PC-9 (cell line): ENCODE measurements around the gene GRAP2. TPM values are rescaled to one million over a fixed set of nuclear protein-coding genes. Genes with fewer than 3 reads are reported as not detected.

Experiments used
- BruUV-seq: library from RNA; stranded (reverse); fragments of 400-500 nt; replicated peaks from 2 replicates; lab custom pipeline; 2021; lab: Mats Ljungman, UMichigan
- CTCF ChIA-PET: fragments of 300-600 bp; sonication (Branson Sonifier 250); formaldehyde crosslinking; loops from one replicate; lab custom pipeline; 2022; ENCODE audit warnings: antibody characterized with exemption; lab: Charles Lee
- POLR2A ChIA-PET: fragments of 300-600 bp; sonication (Branson Sonifier 250); formaldehyde crosslinking; loops from one replicate; lab custom pipeline; 2022; ENCODE audit warnings: antibody characterized with exemption; ENCODE audit not compliant: unreplicated experiment; lab: Charles Lee
- DNase-seq, 2 experiments: peaks; one replicate each; pipeline versions ENCODE4 v3.0.0 to v3.0.0-alpha.2; 2015 to 2022; ENCODE audit warnings: mixed read lengths in 1 of 2
- H2AFZ ChIP-seq: fragments of 200-600 bp; sonication (generic); 2 replicates; pipeline ENCODE4 v1.8.1; 2017; ENCODE audit warnings: antibody characterized with exemption
- H3F3A ChIP-seq: fragments of 200-600 bp; sonication (generic); 2 replicates; pipeline ENCODE4 v1.8.1; 2017; ENCODE audit warnings: antibody characterized with exemption, mild to moderate bottlenecking, low read depth; ENCODE audit not compliant: insufficient read depth
- H3K27ac ChIP-seq: fragments of 200-600 bp; sonication (generic); 2 replicates; pipeline ENCODE4 v1.6.1; 2016; ENCODE audit warnings: mixed run types
- H3K27me3 ChIP-seq: fragments of 200-600 bp; sonication (generic); 2 replicates; pipeline ENCODE4 v1.6.1; 2016; ENCODE audit warnings: low read depth, mixed run types; ENCODE audit not compliant: insufficient read depth
- H3K36me3 ChIP-seq: fragments of 200-600 bp; sonication (generic); 2 replicates; pipeline ENCODE4 v1.6.1; 2016; ENCODE audit warnings: low read depth, mixed run types
- H3K4me1 ChIP-seq: fragments of 200-600 bp; sonication (generic); replicated peaks from 2 replicates; pipeline ENCODE4 v1.6.1; 2016; ENCODE audit warnings: mixed run types; ENCODE audit not compliant: insufficient read depth
- H3K4me2 ChIP-seq: fragments of 200-600 bp; sonication (generic); 2 replicates; pipeline ENCODE4 v1.6.1; 2017; ENCODE audit warnings: mixed run types
- H3K4me3 ChIP-seq: fragments of 200-600 bp; sonication (generic); 2 replicates; pipeline ENCODE4 v1.6.1; 2016; ENCODE audit warnings: mixed run types
- H3K79me2 ChIP-seq: fragments of 200-600 bp; sonication (generic); 2 replicates; pipeline ENCODE4 v1.6.1; 2017; ENCODE audit warnings: low read depth, mixed run types
- H3K9me2 ChIP-seq: fragments of 200-600 bp; sonication (generic); 2 replicates; pipeline ENCODE4 v1.8.1; 2017; ENCODE audit warnings: mild to moderate bottlenecking; ENCODE audit not compliant: insufficient read depth
- H3K9me3 ChIP-seq: fragments of 200-600 bp; sonication (generic); 2 replicates; pipeline ENCODE4 v1.8.1; 2016; ENCODE audit warnings: low read depth; ENCODE audit not compliant: insufficient read depth
- H4K20me1 ChIP-seq: fragments of 200-600 bp; sonication (generic); 2 replicates; pipeline ENCODE4 v1.8.1; 2017; ENCODE audit not compliant: insufficient read depth
- CTCF ChIP-seq: fragments of 200-600 bp; sonication (generic); conservative IDR thresholded peaks from 2 replicates; pipeline ENCODE4 v1.6.1; 2017; ENCODE audit warnings: mixed run types, antibody characterized with exemption, mild to moderate bottlenecking, moderate library complexity
- EZH2 ChIP-seq: fragments of 200-600 bp; sonication (generic); IDR thresholded peaks from 2 replicates; pipeline ENCODE4 v1.8.0; 2017; ENCODE audit warnings: antibody characterized with exemption, low read depth
- intact Hi-C: fragments of 100-400 bp; cut with micrococcal nuclease; formaldehyde crosslinking; loops from one replicate; pipeline ENCODE4 v1.10.0; 2022; ENCODE audit not compliant: unreplicated experiment
- total RNA-seq: library from RNA; stranded (reverse); gene quantifications from 2 replicates; pipeline ENCODE4 v1.2.3, GENCODE V29; 2021

Gene GRAP2
- total RNA-seq, 1 experiment from 2014 or later: not detected

- no peaks in the 10 kb centered on the region for H3K79me2 ChIP-seq
- intact Hi-C loops: loop anchor here (10.0 kb wide), 1 partner anchor 328 kb away; no protein-coding TSS in a partner anchor
Observed at GRCh38 chr22:40022536-40023240, 121.8 kb downstream of the GRAP2 start.

More at GRCh38 chr22:40022536-40023240, 121.8 kb downstream of the GRAP2 start:
- Histone ChIP-seq H3K9me3 (no peaks in the 10 kb centered on the region), H3K27me3 (no peaks in the 10 kb centered on the region), H3F3A (no peaks in the 10 kb centered on the region), H3K36me3 (no peaks in the 10 kb centered on the region), H4K20me1 (no peaks in the 10 kb centered on the region), H2AFZ (no peak overlapping the region), H3K4me1 (no peaks in the 10 kb centered on the region), H3K27ac (no peak overlapping the region), H3K4me2 (no peak overlapping the region), H3K4me3 (no peak overlapping the region), H3K9me2 (no peaks in the 10 kb centered on the region)
- POLR2A ChIA-PET: no interaction called here
- CTCF ChIA-PET: interaction anchor here (0.5 kb wide), 1 partner anchor 30 kb away, joined by 3 read pairs; no protein-coding TSS in a partner anchor
- BruUV-seq: no TSS peak
- TF ChIP-seq EZH2 (no peak), CTCF (no peak)
- no peak for DNase-seq

Other genes starting within 250 kb of the GRAP2 start
- not detected in 2 replicates for gene ENTHD1, start 7.3 kb upstream of the GRAP2 start, total RNA-seq
- not detected in 2 replicates for gene TMA7B, start 59.3 kb downstream of the GRAP2 start, total RNA-seq
- 8.1 and 9.1 TPM in 2 replicates for gene FAM83F, start 93.9 kb downstream of the GRAP2 start, total RNA-seq